Ramos (cell line): ENCODE data around the gene LRRC55.

Experiments
- in situ Hi-C: fragments of 300-500 bp; cut with MboI; formaldehyde crosslinking; loops from one replicate; pipeline ENCODE4 v1.14.3; 2022; ENCODE audit warnings: low sequenced_read_pairs; ENCODE audit not compliant: unreplicated experiment

The LRRC55 gene

DNA sequence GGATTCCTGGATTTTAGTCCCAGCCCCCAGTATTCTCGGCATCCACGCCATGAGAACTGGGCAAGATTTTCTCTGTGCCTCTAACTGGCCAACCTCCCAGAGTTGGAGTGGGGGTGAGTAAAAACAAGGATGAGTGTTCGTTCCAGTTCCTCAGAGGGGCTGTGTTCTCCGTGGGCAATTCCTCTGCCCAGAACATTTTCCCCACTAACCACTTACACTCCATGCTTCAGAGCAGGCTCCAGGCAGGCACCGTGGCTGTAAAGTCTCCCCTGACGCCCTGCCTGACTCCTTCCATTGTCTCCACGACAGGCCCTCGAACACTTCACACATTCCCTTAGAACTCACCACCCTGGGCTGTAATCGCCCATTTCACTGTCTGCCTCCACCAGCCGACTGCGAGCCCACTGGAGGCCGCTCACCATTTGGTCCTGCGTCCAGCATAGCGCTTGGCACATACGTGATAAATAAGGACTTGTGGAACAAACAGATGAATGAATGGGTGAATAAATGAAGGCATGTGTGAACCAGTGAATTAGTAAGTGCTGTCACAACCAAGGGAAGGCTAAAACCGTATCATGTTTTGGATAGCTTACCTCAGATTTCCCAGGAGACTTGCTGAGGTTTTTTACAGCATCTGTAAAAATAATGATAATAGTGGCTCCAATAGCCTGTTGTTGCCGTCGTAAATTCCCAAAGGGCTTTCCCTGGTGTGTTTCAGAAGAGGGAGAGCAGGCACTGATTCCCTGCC is 49.2 kb downstream of the LRRC55 start:
- in situ Hi-C loops = no loop called here

DNA sequence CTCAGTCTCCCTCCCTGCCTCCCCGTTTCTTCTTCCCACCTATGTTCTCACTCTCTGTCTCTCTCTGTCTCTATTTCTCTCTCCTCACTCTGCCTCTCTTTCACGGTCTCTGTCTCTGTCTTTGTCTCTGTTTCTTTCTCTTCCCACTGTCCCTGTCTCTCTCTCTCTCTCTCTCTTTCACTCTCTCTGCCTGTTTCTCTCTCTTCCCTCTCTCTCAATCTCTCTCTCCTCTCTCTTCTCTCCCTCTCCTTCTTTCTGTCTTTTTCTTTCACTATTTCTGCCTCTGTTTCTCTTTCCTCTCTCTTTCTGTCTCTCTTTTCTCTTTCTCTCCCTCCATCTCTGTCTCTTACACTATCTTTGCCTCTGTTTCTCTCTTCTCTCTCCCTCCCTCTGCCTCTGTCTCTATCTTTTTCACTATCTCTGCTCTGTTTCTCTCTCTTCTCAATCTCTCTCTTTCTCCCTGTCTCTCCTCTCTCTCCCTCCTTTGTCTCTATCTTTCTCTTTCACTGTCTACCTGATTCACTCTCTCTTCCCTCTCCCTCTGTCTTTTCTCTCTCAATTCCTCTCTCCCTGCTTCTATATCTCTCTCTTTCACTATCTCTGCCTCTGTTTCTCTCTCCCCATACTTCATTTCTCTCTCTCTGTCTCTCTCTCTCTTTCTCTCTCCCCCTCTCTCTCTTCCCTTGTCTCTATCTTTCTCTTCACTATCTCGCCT is 49.9 kb downstream of the LRRC55 start:
- in situ Hi-C loops = no loop called here

DNA sequence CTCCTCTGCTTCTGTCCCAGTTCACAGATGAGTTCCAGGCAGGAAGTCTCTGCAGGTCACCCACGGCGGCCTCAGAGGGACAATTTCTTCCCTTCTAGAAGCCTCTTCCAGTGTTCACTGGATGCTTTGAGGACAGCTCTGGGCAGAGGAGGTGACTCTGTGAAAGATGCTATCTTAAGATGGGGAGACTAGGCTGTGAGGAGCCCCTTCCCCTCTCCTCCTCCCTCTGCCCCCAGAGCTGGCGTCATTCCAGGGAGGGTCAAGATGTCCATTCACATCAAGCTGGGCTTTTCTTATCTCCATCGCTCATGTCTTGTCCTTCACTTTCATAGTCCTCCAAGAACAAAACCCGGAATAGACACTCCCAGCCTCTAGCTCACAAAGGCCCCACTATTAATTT is 51.9 kb downstream of the LRRC55 start:
- in situ Hi-C loops = no loop called here

DNA sequence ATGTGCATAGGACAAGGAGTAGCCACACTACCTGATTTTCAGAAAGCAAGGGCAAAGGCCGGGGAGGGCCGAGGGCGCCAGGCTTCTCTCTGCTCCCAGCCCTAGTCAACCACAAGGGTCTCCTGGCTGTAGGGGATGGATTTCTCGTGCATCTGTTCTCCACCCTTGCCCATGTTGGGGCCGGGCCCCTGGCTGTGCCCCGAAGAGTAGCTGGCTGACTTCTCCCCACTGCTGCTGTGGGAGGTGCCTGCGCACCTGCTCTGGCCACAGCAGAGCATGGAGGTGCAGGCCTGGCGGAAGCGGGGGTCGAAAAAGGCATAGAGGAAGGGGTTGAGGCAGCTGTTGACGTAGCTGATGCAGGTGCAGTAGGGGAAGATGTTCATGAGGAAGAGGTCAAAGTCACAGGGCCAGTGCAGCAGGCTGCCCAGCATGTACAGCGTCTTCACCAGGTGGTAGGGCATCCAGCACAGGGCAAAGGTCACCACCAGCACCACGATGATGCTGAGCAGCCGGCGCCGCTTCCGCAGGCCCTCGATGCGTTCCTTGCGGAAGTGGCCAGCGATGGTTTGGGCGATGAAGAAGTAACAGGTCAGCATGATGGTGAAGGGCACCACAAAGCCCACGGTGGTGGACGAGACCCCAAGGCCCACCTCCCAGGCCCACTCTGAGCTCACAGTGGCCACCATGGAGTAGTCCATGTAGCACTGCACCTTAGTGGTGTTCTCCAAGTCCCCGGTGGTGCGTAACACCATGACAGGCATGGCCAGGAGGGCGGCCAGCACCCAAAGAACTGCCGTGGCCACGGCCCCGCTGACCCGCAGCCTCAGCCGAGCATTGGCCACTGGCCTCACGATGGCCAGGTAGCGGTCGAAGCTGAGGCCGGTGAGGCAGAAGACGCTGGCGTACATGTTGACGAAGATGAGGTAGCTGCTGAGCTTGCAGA is 54.3 kb downstream of the LRRC55 start:
- in situ Hi-C loops = no loop called here

DNA sequence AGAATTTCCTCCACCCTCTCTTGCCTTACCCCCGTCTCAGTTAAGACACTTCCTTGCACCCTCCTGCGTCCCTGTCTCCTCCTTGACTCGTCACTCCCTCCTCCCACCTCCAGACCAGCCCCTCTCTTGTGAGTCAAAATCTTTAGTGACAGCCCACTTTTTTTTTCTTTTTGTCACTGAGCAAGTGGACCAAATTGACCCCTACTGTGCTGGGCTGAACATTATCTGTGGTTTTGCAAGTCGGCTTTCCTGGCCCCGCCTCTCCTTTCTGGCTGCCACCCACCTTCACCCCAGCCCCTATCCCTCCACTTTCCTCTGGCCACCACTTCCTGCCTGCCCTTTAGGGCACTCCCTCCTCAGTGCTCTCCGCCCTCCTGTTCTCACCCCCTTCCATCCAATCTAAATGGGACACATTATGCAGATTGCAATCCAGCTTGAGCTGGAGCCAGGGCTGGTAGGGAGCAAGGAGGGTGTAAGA is 55.5 kb downstream of the LRRC55 start, which contains the start of gene APLNR:
Gene APLNR, minus strand, starts transcription at position 47 of the 478 bp plus-strand sequence. CDS start 246 bp downstream, outside the sequence.
- in situ Hi-C loops = no loop called here

DNA sequence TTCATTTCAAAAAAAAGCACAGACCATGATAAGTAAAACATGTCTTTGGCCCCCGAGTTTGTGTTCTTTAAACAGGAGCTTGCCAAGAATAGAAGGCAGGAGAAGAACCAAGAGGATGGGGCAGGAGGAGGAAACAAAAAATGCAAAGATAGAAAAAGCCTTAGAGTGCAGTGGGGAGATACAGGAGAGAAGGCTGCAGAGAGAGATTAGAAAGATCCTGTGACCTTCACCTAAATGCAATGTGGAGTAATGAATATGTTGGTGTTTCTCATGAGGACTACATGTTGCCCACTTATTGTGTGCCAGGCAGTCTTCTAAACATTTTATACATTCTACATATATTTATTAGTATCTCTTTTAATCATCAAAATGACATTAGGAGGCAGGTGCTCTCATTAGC is 57.6 kb downstream of the LRRC55 start:
- in situ Hi-C loops = no loop called here

DNA sequence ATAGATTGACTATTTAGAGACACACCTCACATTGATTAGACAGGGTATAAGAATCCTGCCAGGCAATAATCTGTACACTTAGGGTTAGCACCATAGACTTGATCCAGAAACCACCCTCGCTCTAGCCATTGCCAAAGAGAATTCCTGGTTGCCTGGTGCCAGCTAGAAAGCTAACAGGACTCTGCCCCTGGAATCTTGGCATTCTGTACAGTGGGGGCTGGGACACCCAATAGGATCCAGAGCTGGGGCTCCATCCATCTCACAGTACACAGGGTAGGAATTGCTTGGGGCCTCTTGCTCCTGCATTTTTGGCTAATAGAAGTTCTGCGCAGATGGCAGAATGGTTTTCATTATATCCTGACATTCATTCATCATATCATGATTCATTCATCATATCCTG is 58.3 kb downstream of the LRRC55 start:
- in situ Hi-C loops = loop anchor here (10.0 kb wide), 1 partner anchor 395 kb away; no protein-coding TSS in a partner anchor

DNA sequence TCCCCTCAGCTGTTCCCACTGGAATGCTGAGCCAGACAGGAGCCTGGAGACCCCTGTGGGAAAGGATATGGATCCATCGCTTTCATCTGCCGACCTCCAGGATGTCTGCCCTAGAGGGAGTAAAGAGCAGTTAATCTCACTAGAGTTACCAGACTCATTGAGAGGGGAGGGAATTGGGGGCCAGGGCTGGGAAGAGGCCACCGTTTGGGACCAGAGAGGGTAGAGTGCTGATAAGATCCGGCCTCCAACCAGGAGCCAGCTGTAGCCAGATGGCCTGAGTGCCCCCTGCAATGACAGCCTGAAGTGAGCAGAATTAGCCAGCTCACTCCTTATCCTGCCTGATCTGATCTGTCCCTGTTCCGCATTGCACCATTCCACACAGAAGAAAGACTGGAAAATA is 59.0 kb downstream of the LRRC55 start:
- in situ Hi-C loops = loop anchor here (10.0 kb wide), 1 partner anchor 396 kb away; no protein-coding TSS in a partner anchor
